Hepatocyte (in vitro differentiated cells): Measurements from ENCODE around the gene GABRD. TPM values are rescaled to one million over a fixed set of nuclear protein-coding genes. Genes with fewer than 3 reads are reported as not detected.

Experiments
- DNase-seq: peaks from one replicate; pipeline ENCODE4 v3.0.0-alpha.2; 2016; ENCODE audit warnings: low spot score
- H2AFZ ChIP-seq: fragments of 200-600 bp; sonication (generic); 2 replicates; pipeline ENCODE4 v1.6.0; 2016; ENCODE audit warnings: antibody characterized with exemption, mild to moderate bottlenecking
- H3K27ac ChIP-seq: fragments of 200-600 bp; sonication (generic); 2 replicates; pipeline ENCODE4 v1.5.1; 2016; ENCODE audit warnings: mild to moderate bottlenecking
- H3K27me3 ChIP-seq: fragments of 200-600 bp; sonication (generic); 2 replicates; pipeline ENCODE4 v1.6.1; 2016
- H3K36me3 ChIP-seq: fragments of 200-600 bp; sonication (generic); replicated peaks from 2 replicates; pipeline ENCODE4 v1.5.1; 2016; ENCODE audit warnings: low read depth; ENCODE audit not compliant: insufficient read depth
- H3K4me1 ChIP-seq: fragments of 200-600 bp; sonication (generic); 2 replicates; pipeline ENCODE4 v1.5.1; 2016; ENCODE audit warnings: mild to moderate bottlenecking, moderate library complexity; ENCODE audit not compliant: insufficient read depth
- H3K4me2 ChIP-seq: fragments of 200-600 bp; sonication (generic); 2 replicates; pipeline ENCODE4 v1.6.0; 2016
- H3K4me3 ChIP-seq: fragments of 200-600 bp; sonication (generic); 2 replicates; pipeline ENCODE4 v1.5.1; 2016; ENCODE audit warnings: mild to moderate bottlenecking
- H3K79me2 ChIP-seq: fragments of 200-600 bp; sonication (generic); 2 replicates; pipeline ENCODE4 v1.6.0; 2017; ENCODE audit warnings: mild to moderate bottlenecking
- H3K9me2 ChIP-seq: fragments of 200-600 bp; sonication (generic); replicated peaks from 2 replicates; pipeline ENCODE4 v1.6.0; 2017; ENCODE audit warnings: mild to moderate bottlenecking; ENCODE audit not compliant: insufficient read depth
- H3K9me3 ChIP-seq: fragments of 200-600 bp; sonication (generic); 2 replicates; pipeline ENCODE4 v1.5.1; 2016; ENCODE audit warnings: low read depth, mild to moderate bottlenecking
- H4K20me1 ChIP-seq: fragments of 200-600 bp; sonication (generic); 2 replicates; pipeline ENCODE4 v1.6.0; 2016; ENCODE audit warnings: mild to moderate bottlenecking; ENCODE audit not compliant: insufficient read depth, poor library complexity, severe bottlenecking
- CTCF ChIP-seq: fragments of 200-600 bp; sonication (generic); IDR thresholded peaks from 2 replicates; pipeline ENCODE4 v1.5.1; 2016; ENCODE audit warnings: antibody characterized with exemption, mild to moderate bottlenecking; ENCODE audit not compliant: poor library complexity
- EZH2 ChIP-seq: fragments of 200-600 bp; sonication (generic); IDR thresholded peaks from 2 replicates; pipeline ENCODE4 v1.6.1; 2016; ENCODE audit warnings: antibody characterized with exemption, mild to moderate bottlenecking, borderline replicate concordance
- EZH2phosphoT487 ChIP-seq: fragments of 200-600 bp; sonication (generic); IDR thresholded peaks from one replicate; pipeline ENCODE4 v1.6.1; 2018; ENCODE audit warnings: antibody characterized with exemption, mild to moderate bottlenecking, low read depth, moderate library complexity; ENCODE audit not compliant: unreplicated experiment, severe bottlenecking
- WGBS: methylation state at CpG from one replicate; pipeline ENCODE4 v1.1.6; 2016; ENCODE audit warnings: low lambda C conversion rate; ENCODE audit errors: missing lambda C conversion rate; 5-methylcytosine and 5-hydroxymethylcytosine counted together
- polyA plus RNA-seq: library from polyadenylated mRNA; unstranded; fragments of >200 nt; fragmentation: Nextera tagmentation; extraction: Ambion mirVana; gene quantifications from 2 replicates; pipeline ENCODE4 v1.2.1, GENCODE V29; 2016
- total RNA-seq: library from RNA; depleted of rRNA; stranded (reverse); fragments of >200 nt; gene quantifications from 2 replicates; pipeline ENCODE4 v1.2.3, GENCODE V29; 2014

Gene GABRD
- total and polyA plus RNA-seq, 2 experiments from 2014 or later = not detected

- no peaks in the 10 kb centered on the region for H3K27me3 ChIP-seq
- no peak overlapping the region for H3K4me2 ChIP-seq
- TF ChIP-seq EZH2 (no peak), EZH2phosphoT487 (no peak), CTCF (no peak)
- H4K20me1 ChIP-seq = no peaks in the 10 kb centered on the region
- DNase-seq = no peak
- no peak overlapping the region for H2AFZ ChIP-seq
- no peaks in the 10 kb centered on the region for H3K9me2 ChIP-seq
- H3K9me3 ChIP-seq = no peaks in the 10 kb centered on the region
- no peaks in the 10 kb centered on the region for H3K79me2 ChIP-seq
- 79% methylated on average over 18 of the region's 18 CpGs for WGBS
- no peak overlapping the region for H3K4me3 ChIP-seq
- H3K4me1 ChIP-seq = no peaks in the 10 kb centered on the region
- no peak overlapping the region for H3K27ac ChIP-seq
- no peaks in the 10 kb centered on the region for H3K36me3 ChIP-seq
Observed at GRCh38 chr1:2037314-2037979, 18.3 kb downstream of the GABRD start.

- no peaks in the 10 kb centered on the region for H3K9me3 ChIP-seq
- H3K79me2 ChIP-seq = no peaks in the 10 kb centered on the region
- H3K4me1 ChIP-seq = no peaks in the 10 kb centered on the region
- H3K27me3 ChIP-seq = no peaks in the 10 kb centered on the region
- no peak overlapping the region for H2AFZ ChIP-seq
- no peaks in the 10 kb centered on the region for H4K20me1 ChIP-seq
- WGBS = 88% methylated on average over 8 of the region's 8 CpGs
- H3K4me2 ChIP-seq = no peak overlapping the region
- no peak overlapping the region for H3K27ac ChIP-seq
- H3K36me3 ChIP-seq = no peaks in the 10 kb centered on the region
- no peak for DNase-seq
- H3K9me2 ChIP-seq = no peaks in the 10 kb centered on the region
- no peak overlapping the region for H3K4me3 ChIP-seq
- no peak for TF ChIP-seq EZH2
- TF ChIP-seq EZH2phosphoT487 = no peak
- no peak for TF ChIP-seq CTCF
Observed at GRCh38 chr1:2038229-2038628, 19.1 kb downstream of the GABRD start.

DNA sequence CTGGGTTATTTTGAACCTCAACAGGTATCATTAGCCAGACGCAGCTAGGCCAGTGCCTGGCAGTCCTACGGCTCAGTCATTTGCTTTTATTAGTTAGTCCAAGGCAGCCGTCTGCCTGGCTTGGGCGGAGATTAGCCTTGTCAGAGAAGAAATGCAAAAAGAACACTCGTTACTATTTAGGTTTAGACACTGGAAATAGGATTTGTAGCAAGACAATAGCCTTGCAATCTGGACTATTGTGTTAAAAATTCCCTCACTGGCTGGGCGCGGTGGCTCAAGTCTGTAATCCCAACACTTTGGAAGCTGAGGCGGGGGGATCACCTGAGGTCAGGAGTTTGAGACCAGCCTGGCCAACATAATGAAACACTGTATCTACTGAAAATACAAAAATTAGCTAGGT is 20.1 kb downstream of the GABRD start:
- 71% methylated on average over 8 of the region's 8 CpGs for WGBS
- Histone ChIP-seq H3K27me3 (no peaks in the 10 kb centered on the region), H3K9me3 (no peaks in the 10 kb centered on the region), H3K27ac (no peak overlapping the region), H3K36me3 (no peaks in the 10 kb centered on the region), H3K79me2 (no peaks in the 10 kb centered on the region), H3K9me2 (no peaks in the 10 kb centered on the region), H3K4me2 (no peak overlapping the region), H3K4me3 (no peak overlapping the region), H2AFZ (no peak overlapping the region), H3K4me1 (no peaks in the 10 kb centered on the region), H4K20me1 (no peaks in the 10 kb centered on the region)
- TF ChIP-seq EZH2phosphoT487 = no peak
- no peak for TF ChIP-seq EZH2
- TF ChIP-seq CTCF = no peak
- DNase-seq = no peak
